Right cardiac atrium (tissue), 5 donors: ENCODE measurements around the gene MS4A10. TPM values are rescaled to one million over a fixed set of nuclear protein-coding genes. Genes with fewer than 3 reads are reported as not detected.
"Not testable (repeated sequence)": the region's sequence is repeated elsewhere in the genome, so short reads cannot be mapped to it uniquely, and the experiment has no call there.

ENCODE experiments used
- ATAC-seq, 2 donors: fragments of 200-7000 bp; cut with Tn5 transposase; one replicate each; pipeline versions ENCODE4 v1.8.0 to v1.9.1; 2020; ENCODE audit warnings: moderate library complexity in 2 of 2, mild to moderate bottlenecking in 1 of 2
- DNase-seq, 3 donors: peaks; one replicate each; pipeline ENCODE4 v3.0.0-alpha.2; 2020
- H3K27ac ChIP-seq: one replicate; pipeline ENCODE4 v1.5.1; 2013; ENCODE audit warnings: mild to moderate bottlenecking, low read length, control low read depth, moderate library complexity
- H3K27me3 ChIP-seq: one replicate; pipeline ENCODE4 v1.6.1; 2013; ENCODE audit not compliant: control insufficient read depth, insufficient read depth
- H3K4me1 ChIP-seq: one replicate; pipeline ENCODE4 v1.6.1; 2013; ENCODE audit warnings: low read length; ENCODE audit not compliant: control insufficient read depth, insufficient read depth
- H3K4me3 ChIP-seq: one replicate; pipeline ENCODE4 v1.5.1; 2013; ENCODE audit warnings: low read length, control low read depth
- H3K9me3 ChIP-seq: one replicate; pipeline ENCODE4 v1.6.1; 2013; ENCODE audit warnings: low read length; ENCODE audit not compliant: control insufficient read depth
- whole genome bisulfite sequencing: extraction: QIAGEN DNeasy Blood & Tissue Kit; methylation state at CpG from one replicate; pipeline ENCODE4 v1.1.7; 2013; 5-methylcytosine and 5-hydroxymethylcytosine counted together
- intact Hi-C, 4 donors: fragments of 100-400 bp; cut with DNase I; formaldehyde crosslinking; loops; one replicate each; pipeline versions ENCODE4 v1.11.0 to v1.14.0; 2022 to 2023
- polyA plus RNA-seq: library from polyadenylated mRNA; stranded (reverse); fragments of 200-250 nt; gene quantifications from one replicate; pipeline ENCODE4 v1.2.3, GENCODE V29; 2013
- total RNA-seq, 4 donors: library from RNA; stranded (reverse); fragmentation: NEBNext Ultra II Directional; extraction: Animal tissue kit (Norgen Biotek cat#: 25700); gene quantifications; one replicate each; pipeline ENCODE4 v1.2.1, GENCODE V29; 2021
- donor health status: healthy with polysubstance abuse.
- donor health status: DM: no; HTN: yes; CAD: no.
- donor health status: DM: no; HTN: no; CAD: no.
- donor health status: DM: no; HTN: yes; CAD: no; lungs with severe emphysema.
- donor health status: DM: yes; HTN: yes; CAD: no.

MS4A10 gene
- total and polyA plus RNA-seq, 5 donors = not detected

DNA sequence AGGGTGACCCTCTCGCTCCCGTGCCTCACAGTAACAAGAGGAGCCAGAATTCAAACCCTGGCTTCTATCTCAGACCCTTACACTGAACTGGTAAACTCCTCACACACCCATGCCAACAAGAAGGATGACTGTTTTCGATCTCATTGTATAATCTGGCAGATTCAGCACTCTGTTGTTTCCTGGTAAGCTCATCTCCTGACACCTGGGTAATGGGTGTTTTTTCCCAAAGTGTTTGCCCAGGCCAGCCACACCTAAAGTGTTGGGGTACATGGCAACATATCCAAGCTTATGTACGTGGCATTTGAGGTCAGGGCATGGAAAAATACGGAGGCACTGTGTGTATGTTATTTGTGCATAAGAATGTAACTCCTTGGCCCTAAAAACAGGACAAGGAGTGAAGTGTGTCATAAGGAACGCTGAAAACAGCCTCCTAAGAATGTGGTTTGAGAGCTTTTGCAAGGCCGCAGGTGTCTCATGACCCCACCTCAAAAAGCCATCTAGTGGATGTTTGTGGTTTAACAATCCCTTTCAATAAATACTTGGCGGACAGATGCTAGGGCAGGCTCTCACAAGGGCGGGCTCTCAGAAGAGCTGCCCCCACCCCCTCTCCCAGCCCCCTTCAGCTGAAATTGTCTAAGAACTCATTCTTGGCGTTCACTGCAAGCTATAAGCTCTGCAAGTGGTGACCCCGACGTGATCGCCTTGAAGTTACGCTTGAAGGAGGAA lies 28.7 kb upstream of the MS4A10 start, which contains the start of gene MS4A15:
Gene MS4A15 (plus strand): TSS at position 561 of the 726 bp plus-strand sequence. CDS start 6,867 bp downstream, outside the sequence.
- Histone ChIP-seq H3K4me1 (no peaks in the 10 kb centered on the region), H3K27ac (no peak within 1 kb of the TSS), H3K4me3 (no peak within 1 kb of the TSS), H3K27me3 (peaks cover 4% of the 10 kb centered on the region), H3K9me3 (no peaks in the 10 kb centered on the region)
- 62% methylated on average over 14 of the region's 14 CpGs for WGBS
- DNase-seq = no peak
- no peak for ATAC-seq
- intact Hi-C loops = no loop called here

DNA sequence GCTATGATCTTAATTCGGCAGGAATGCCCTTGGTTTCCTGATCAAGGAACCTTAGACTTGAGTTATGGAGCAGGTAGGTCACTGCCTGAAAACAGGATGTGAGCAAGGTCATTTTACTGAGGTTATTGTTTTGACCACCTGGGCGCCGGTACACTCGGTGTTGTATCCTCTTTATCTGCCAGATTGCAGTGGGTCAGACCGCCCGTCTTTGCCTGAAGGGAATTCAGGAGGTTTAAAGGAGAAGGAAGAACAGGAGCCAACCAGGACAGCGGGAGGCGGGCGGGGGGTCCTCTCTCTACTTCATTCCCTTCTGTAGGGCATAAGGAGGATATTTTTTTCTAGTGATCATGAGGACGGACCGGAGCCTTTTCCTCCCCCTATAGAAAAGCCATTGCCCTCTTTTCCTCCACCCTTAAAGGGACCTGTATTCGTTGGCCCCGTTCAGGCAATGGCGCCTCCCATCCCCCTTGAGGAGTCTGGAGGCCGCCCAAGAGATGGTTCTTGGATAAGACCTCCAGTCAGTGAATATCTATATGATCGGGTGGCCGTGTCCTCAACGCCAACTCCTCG lies 27.8 kb upstream of the MS4A10 start:
- intact Hi-C loops = no loop called here
- 88% methylated on average over 19 of the region's 19 CpGs for WGBS
- Histone ChIP-seq H3K27me3 (peaks cover 4% of the 10 kb centered on the region), H3K4me3 (no peak overlapping the region), H3K9me3 (no peaks in the 10 kb centered on the region), H3K4me1 (no peaks in the 10 kb centered on the region), H3K27ac (no peak overlapping the region)
- ATAC-seq = no peak
- DNase-seq = no peak

DNA sequence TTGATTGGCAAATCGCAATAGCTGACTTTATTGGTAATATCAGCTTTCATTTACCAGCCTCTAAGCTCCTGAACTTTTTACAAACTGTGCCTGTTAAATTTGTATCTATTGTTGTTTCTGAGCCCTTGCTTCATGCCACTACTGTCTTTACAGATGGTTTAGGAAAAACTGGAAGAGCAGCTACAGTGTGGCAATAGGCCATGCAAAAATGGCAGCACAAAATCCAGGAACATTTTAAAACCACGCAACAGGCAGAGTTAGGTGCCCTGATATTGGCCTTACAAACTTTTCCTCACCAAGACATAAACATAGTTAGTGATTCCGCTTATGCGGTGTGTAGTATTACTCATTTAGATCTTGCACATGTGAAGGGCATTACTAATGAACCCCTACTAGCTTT lies 26.5 kb upstream of the MS4A10 start:
- 96% methylated on average over 4 of the region's 4 CpGs for WGBS
- H3K9me3 ChIP-seq, intact Hi-C loops, DNase-seq, H3K4me3 ChIP-seq, H3K27ac ChIP-seq, ATAC-seq, H3K4me1 ChIP-seq, H3K27me3 ChIP-seq: not testable (repeated sequence)

DNA sequence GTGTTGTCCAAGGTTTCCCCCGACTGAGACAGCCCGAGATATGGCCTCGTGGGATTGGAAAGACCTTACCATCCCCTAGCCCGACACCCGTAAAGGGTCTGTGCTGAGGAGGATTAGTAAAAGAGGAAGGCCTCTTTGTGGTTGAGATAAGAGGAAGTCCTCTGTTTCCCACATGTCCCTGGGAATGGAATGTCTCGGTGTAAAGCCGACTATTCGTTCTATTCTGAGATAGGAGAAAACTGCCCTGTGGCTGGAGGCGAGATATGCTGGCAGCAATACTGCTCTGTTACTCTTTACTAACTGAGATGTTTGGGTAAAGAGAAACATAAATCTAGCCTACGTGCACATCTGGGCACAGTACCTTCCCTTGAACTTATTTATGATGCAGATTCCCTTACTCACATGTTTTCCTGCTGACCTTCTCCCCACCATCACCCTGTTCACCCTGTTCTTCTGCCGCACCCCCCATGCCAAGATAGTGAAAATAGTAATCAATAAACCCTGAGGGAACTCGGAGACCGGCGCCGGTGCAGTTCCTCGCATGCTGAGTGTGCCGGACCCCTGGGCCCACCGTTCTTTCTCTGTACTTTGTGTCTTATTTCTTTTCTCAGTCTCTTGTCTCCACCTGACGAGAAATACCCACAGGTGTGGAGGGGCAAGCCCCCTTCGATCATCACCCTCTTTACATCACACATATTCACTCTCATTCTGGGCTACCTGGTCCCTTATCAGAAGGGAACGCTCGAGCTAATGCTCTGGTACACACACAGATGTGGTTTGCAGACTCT lies 25.5 kb upstream of the MS4A10 start:
- intact Hi-C loops, H3K27me3 ChIP-seq, H3K27ac ChIP-seq, H3K4me3 ChIP-seq, DNase-seq, H3K4me1 ChIP-seq, ATAC-seq, H3K9me3 ChIP-seq: not testable (repeated sequence)
- 52% methylated on average over 22 of the region's 22 CpGs for WGBS

DNA sequence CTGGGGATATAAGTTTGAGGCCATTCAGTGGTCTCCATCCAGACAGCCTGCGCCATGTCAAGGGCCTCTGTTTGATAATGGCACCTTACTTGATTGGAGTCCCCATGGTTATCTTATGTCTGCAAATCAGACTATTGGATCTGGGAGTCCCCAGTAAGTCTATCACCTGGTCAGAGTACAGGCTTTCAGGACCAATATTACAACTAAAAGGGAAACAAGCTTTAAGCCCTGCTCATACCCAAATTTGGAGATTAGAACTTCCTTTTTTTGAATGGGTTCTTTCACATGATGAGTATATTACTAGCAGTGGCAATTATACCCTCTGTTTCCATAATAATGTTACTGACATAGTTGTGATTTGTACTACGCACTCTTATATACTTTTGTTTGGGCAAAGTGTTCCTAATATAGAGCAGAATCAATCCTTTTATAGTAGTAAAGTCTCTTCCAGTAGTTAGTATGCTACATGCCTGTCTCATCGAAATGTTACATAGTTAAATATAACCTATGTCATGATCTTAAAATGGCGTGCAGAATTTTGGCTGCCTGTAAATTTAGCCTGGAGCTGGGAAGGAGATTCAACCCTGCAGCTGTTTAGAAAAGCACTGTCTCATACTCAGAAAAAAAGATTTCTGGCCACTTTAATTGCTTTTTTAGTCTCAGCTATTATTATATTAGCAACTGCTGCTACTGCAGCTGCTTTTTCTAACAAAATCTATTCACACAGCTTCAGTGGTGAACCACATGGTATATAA lies 23.5 kb upstream of the MS4A10 start:
- DNase-seq (no peak), ATAC-seq (no peak)
- WGBS = 76% methylated on average over 4 of the region's 4 CpGs
- intact Hi-C loops = no loop called here
- H3K4me1 ChIP-seq = no peaks in the 10 kb centered on the region
- H3K27me3 ChIP-seq = no peaks in the 10 kb centered on the region
- H3K27ac ChIP-seq = no peak overlapping the region
- no peak overlapping the region for H3K4me3 ChIP-seq
- H3K9me3 ChIP-seq = no peaks in the 10 kb centered on the region

DNA sequence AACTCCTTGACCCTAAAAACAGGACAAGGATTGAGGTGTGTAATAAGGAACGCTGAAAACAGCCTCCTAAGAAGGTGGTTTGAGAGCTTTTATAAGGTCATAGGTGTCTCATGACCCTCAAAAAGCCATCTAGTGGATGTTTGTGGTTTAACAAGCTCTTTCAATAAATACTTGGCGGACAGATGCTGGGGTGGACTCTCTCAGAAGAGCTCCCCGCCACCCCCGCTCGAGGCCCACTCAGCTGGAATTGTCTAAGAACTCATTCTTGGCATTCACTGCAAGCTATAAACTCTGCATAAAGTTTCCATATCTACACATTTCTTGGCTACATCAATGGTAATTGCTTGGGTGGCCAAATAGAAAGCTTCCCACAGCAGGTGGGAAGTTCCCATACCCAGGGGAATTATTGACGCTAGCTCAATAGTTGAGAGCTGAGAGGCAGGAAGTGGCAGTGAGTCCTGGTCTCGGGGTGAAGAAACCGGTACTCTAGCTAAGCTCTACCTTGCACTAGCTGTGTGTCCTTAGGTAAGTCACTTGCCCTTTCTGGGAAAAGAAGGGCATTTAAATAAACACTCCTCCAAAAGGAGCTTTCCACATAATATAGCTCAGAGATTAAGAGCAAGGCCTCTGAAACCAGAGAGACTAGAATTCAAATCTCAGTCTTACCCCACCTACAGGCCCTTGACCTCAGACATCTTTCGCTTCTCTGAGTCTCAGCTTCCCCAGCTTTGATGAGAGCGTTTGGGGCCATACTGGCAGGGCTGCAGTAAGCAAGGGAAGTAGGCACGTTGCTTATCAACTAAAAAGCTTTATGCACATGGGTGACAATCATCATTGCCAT lies 22.1 kb upstream of the MS4A10 start:
- intact Hi-C loops = no loop called here
- 61% methylated on average over 11 of the region's 11 CpGs for WGBS
- no peaks in the 10 kb centered on the region for H3K4me1 ChIP-seq
- no peak overlapping the region for H3K27ac ChIP-seq
- no peaks in the 10 kb centered on the region for H3K27me3 ChIP-seq
- ATAC-seq (no peak), DNase-seq (no peak)
- no peaks in the 10 kb centered on the region for H3K9me3 ChIP-seq
- H3K4me3 ChIP-seq = no peak overlapping the region

DNA sequence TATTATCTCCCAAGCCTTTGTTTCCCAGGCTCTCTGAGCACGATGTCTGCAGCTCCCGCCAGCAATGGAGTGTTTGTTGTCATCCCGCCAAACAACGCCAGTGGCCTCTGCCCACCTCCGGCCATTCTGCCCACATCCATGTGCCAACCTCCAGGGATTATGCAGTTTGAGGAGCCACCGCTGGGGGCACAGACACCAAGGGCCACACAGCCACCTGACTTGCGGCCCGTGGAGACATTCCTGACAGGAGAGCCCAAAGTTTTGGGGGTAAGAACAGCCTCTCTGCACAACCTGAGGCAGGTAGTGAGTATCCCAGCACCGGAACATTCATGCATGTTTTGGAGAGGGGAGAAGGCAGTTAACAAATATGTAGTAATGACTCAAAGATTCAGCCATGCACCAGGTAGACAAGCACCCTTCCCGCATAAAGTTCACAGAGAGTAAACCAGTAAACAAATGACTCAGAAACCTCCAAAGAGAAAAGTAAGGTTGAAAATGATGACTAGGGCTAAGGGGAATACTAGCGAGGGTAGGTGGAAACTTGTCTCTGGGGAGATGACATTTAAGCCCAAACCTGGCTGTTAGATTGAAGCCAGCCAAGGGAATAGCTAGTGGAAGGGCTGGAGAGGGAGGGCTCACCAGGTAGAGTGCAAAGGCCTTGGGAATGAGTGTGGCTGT lies 21.3 kb upstream of the MS4A10 start:
- no peak for ATAC-seq
- WGBS = 84% methylated on average over 11 of the region's 11 CpGs
- Histone ChIP-seq H3K27me3 (no peaks in the 10 kb centered on the region), H3K4me1 (no peaks in the 10 kb centered on the region), H3K9me3 (no peaks in the 10 kb centered on the region), H3K4me3 (no peak overlapping the region), H3K27ac (no peak overlapping the region)
- intact Hi-C loops = no loop called here
- DNase-seq = no peak

DNA sequence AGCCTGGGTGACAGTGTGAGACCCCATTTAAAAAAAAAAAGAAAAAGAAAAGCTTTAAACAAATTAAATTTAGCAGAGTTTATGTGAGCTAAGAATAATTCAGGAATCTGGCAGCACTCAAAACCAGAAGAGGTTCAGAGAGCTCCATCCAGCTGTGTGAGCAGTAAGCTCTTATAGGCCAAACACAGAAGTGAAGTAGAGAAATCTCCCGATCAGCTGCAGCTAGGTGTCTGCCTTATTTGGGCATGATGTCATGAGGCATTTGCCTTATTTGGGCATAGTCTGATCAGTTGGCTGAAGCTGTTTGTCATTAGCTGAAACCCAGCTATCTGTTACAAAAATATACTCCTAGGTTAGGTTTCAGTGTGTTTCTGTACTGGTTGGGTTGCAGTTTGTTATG lies 20.3 kb upstream of the MS4A10 start:
- ATAC-seq (no peak), DNase-seq (no peak)
- H3K27me3 ChIP-seq = no peaks in the 10 kb centered on the region
- no peaks in the 10 kb centered on the region for H3K9me3 ChIP-seq
- H3K4me1 ChIP-seq = no peaks in the 10 kb centered on the region
- intact Hi-C loops = no loop called here
- WGBS = 41% methylated on average over 1 of the region's 1 CpG
- no peak overlapping the region for H3K4me3 ChIP-seq
- H3K27ac ChIP-seq = no peak overlapping the region

DNA sequence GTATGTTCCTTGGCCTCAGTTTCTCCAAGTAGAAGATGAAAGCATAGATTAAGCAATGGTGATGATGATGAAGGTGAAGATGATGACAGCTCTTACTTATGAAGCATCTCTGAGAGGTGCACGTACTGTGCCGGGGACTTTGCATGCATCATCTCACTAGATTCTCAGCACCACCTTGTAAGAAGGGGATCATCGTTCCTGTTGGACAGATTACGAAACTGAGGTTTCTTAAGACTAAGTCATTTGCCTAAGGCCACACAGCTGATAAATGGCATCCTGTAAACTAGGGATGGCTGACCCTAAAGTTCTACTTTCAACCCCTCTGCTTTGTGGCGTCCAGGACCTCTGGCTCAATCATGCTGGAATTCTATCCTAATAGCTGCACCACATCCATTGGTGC lies 19.8 kb upstream of the MS4A10 start:
- no peak for DNase-seq
- ATAC-seq = no peak
- Histone ChIP-seq H3K27me3 (no peaks in the 10 kb centered on the region), H3K4me3 (no peak overlapping the region), H3K9me3 (no peaks in the 10 kb centered on the region), H3K27ac (no peak overlapping the region), H3K4me1 (no peaks in the 10 kb centered on the region)
- WGBS = 92% methylated on average over 5 of the region's 5 CpGs
- intact Hi-C loops = no loop called here

DNA sequence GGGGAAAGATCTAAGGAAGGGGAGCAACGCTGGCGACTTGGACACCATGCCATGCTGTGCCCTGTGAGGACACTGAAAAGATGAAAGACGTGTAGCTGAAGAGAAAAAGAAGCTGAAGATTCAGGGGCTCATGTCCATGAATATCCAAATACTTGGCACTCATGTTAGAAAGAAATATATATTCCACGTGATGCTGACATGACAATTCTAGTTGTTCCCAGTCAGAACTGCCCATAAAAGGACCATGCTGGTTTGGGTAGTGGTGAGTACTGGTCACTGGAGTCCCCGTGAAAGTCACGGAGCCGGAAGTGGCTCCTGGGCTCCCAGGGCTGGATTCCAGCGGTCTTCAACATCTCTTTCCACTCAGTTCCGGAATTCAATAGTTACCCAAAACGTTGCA lies 18.6 kb upstream of the MS4A10 start:
- WGBS = 71% methylated on average over 10 of the region's 10 CpGs
- Histone ChIP-seq H3K4me3 (no peak overlapping the region), H3K27me3 (no peaks in the 10 kb centered on the region), H3K27ac (no peak overlapping the region), H3K9me3 (no peaks in the 10 kb centered on the region), H3K4me1 (no peaks in the 10 kb centered on the region)
- ATAC-seq (no peak), DNase-seq (no peak)
- intact Hi-C loops = no loop called here
